Endothelial cell of umbilical vein (primary cell): Measurements from ENCODE around the gene FAM13B.

Source experiments
- CTCF ChIP-seq, 2 donors: IDR thresholded peaks; 1 replicate in 1 of 2; 2 replicates in 1 of 2; pipeline ENCODE4 v1.5.1; 2011; ENCODE audit warnings: low read length in 2 of 2, mild to moderate bottlenecking in 2 of 2, moderate library complexity in 2 of 2, control low read depth in 1 of 2, inconsistent platforms in 1 of 2, low read depth in 1 of 2; ENCODE audit not compliant: insufficient read depth in 1 of 2; ENCODE audit errors: extremely low read depth in 1 of 2
- POLR2A ChIP-seq: IDR thresholded peaks from 2 replicates; pipeline ENCODE4 v1.6.1; 2012; ENCODE audit warnings: low read depth, mild to moderate bottlenecking, control low read depth, low read length

GRCh38 chr5:137896560-137896959 lies 136.3 kb downstream of the FAM13B start:
- TF ChIP-seq CTCF (IDR thresholded peaks at IDR 0.05; ENCODE audit: extremely low read depth in 1 of 2, insufficient read depth in 1 of 2, low read depth in 1 of 2, low read length in 2 of 2) (no peak), POLR2A (no peak)
